Stomach smooth muscle (tissue), 2 donors: ENCODE measurements around the gene TH.

Experiments
- H3K27ac ChIP-seq: one replicate; pipeline ENCODE4 v1.7.0; 2013; ENCODE audit warnings: mild to moderate bottlenecking, low read length, inconsistent platforms
- H3K27me3 ChIP-seq, 2 donors: one replicate each; pipeline ENCODE4 v1.7.0; 2013; ENCODE audit warnings: low read length in 2 of 2; ENCODE audit not compliant: insufficient read depth in 2 of 2, control insufficient read depth in 1 of 2
- H3K36me3 ChIP-seq, 2 donors: one replicate each; pipeline ENCODE4 v1.7.0; 2013; ENCODE audit warnings: low read length in 2 of 2; ENCODE audit not compliant: control insufficient read depth in 2 of 2, insufficient read depth in 2 of 2
- H3K4me1 ChIP-seq: one replicate; pipeline ENCODE4 v1.7.0; 2013; ENCODE audit warnings: low read length; ENCODE audit not compliant: control insufficient read depth, insufficient read depth
- H3K4me3 ChIP-seq, 2 donors: one replicate each; pipeline ENCODE4 v1.7.0; 2013; ENCODE audit warnings: low read length in 2 of 2
- H3K9ac ChIP-seq, 2 donors: one replicate each; pipeline ENCODE4 v1.7.0; 2013; ENCODE audit warnings: low read length in 2 of 2, mild to moderate bottlenecking in 1 of 2
- H3K9me3 ChIP-seq, 2 donors: one replicate each; pipeline ENCODE4 v1.7.0; 2013; ENCODE audit warnings: low read length in 2 of 2; ENCODE audit not compliant: control insufficient read depth in 2 of 2
- donor health status: healthy.
- donor health status: Pancreatic carcinoma.

Gene TH

GRCh38 chr11:2193099-2193887, 21.7 kb upstream of the TH start:
- H3K4me3 ChIP-seq = no peak overlapping the region
- H3K4me1 ChIP-seq = no peaks in the 10 kb centered on the region
- H3K9me3 ChIP-seq = no peaks in the 10 kb centered on the region
- H3K36me3 ChIP-seq = no peaks in the 10 kb centered on the region
- peaks cover 10% of the 10 kb centered on the region in 2 donors for H3K27me3 ChIP-seq
- no peak overlapping the region for H3K9ac ChIP-seq
- H3K27ac ChIP-seq = no peak overlapping the region

DNA sequence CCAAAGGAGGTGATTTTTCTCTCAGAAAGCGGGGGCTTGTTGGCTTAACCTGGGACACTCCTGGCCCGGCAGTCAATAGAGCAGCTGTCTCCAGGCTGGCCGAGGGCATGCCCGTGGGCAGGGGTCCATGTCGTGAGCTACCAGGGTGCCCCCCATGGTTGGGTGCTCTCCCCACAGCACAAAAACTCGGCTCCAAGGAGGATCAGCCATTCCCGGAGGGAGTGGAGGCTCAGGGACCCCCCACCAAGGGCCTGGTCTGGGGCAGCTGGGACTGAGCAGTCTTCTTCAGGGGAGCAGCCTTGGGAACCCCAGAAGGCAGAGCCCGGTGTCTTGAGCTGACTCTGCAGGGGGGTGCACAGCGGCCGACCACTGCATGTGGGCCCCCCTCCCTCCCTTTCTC, 20.8 kb upstream of the TH start:
- Histone ChIP-seq H3K9me3 (no peaks in the 10 kb centered on the region), H3K9ac (no peak overlapping the region), H3K27ac (no peak overlapping the region), H3K4me1 (no peaks in the 10 kb centered on the region), H3K4me3 (no peak overlapping the region), H3K36me3 (no peaks in the 10 kb centered on the region), H3K27me3 (peaks cover 10 to 16% of the 10 kb centered on the region in 2 donors)

DNA sequence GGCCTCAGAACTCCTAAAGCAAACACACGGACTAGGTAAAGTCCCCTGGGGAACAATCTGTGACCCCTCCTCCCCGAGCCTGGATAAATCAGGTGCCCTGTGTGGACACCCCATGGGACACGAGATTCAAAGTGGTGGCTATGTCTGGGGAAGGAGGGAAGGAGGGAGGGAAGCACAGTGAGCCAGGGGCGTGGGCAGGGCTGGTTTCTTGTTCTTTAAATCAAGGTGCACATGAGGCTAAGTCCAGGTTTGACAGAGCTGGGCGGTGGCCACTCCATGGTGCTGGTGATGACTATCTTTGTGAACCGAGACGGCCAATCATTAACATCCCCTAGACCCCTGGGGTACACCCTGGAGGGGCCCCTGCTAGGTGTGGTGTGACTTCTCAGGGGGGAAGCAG, 20.3 kb upstream of the TH start:
- H3K4me3 ChIP-seq = no peak overlapping the region
- H3K27ac ChIP-seq = no peak overlapping the region
- H3K36me3 ChIP-seq = no peaks in the 10 kb centered on the region
- no peaks in the 10 kb centered on the region for H3K4me1 ChIP-seq
- peaks cover 11 to 15% of the 10 kb centered on the region in 2 donors for H3K27me3 ChIP-seq
- H3K9me3 ChIP-seq = no peaks in the 10 kb centered on the region
- no peak overlapping the region for H3K9ac ChIP-seq

DNA sequence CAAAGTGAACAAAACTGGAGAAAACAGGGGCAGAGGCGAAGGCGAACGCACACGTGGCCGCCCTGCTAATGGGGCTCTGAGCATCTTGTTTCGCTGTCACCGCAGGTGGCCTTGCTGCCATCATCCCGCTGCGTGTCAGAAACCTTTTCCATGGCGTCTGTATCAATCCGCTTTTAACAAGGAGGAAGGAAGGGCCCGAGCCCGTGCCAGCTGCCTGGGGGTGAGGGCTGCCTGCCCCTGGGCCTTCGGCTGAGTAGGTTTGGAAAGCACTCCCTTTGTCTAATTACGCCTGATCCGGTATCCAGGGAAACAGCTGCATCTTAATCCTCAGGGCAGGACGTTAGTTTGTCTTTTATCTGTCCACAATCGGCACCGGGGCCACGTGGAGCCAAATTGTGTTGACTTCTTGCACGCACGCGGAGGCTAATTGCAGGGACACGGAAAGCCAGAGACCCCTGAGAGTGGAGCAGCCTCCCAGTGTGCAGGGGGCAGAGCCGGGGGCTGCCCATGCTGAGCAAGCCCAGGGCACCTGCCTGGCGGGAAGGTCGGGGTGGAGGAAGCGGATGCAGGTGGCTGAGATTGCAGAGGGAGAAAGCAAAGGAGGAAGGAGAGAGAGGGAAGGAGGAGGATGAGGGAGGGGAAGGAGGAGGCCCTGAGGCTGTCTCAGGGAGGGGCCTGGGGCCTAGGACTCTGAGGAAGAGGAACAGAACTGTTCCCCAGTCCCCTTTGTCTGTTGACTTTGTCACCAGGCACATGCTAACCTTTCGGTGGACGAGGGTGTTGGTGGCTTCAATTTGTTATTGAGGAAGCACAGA, 19.2 kb upstream of the TH start:
- Histone ChIP-seq H3K4me3 (no peak overlapping the region), H3K27me3 (peaks cover 15 to 20% of the 10 kb centered on the region in 2 donors), H3K9me3 (no peaks in the 10 kb centered on the region), H3K27ac (no peak overlapping the region), H3K36me3 (no peaks in the 10 kb centered on the region), H3K4me1 (no peaks in the 10 kb centered on the region), H3K9ac (no peak overlapping the region)

DNA sequence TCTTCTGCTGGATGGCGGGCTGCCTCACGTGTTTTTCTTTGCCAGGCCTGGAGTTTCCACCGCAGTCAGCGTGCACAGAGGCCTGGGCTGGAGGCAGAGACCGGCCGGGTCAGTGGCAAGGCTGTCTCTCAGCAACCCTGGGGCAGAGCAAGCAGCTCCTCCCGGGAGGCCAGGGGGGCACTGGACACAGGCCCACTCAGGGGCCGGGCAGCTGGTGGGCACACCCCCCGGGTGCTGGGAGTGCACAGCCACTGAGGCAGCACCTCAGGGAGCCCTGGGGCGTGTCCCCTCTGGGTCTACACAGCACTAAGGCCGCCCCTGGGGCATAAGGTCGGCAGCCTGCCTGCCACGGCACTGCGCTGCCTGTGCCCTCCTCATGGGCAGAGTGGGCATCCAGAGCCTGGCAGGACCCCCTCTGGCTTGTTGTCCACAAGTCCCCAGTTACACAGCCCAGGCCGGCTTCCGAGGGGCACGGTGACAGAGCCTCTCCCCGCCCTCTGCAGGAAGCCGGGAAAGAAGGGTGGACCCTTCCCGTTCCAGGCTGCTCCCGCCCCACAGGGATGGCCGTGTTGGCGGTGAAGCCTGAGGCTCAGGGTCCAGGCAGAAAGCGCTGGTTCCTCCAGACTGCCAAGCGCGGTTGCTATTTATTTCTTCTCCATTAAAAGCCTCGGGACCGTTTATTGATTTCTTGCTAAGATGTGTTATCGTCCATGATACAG, 18.5 kb upstream of the TH start:
- no peaks in the 10 kb centered on the region for H3K36me3 ChIP-seq
- peaks cover 18 to 26% of the 10 kb centered on the region in 2 donors for H3K27me3 ChIP-seq
- H3K9me3 ChIP-seq = no peaks in the 10 kb centered on the region
- no peak overlapping the region for H3K4me3 ChIP-seq
- H3K9ac ChIP-seq = no peak overlapping the region
- H3K27ac ChIP-seq = no peak overlapping the region
- H3K4me1 ChIP-seq = peaks cover under 1% of the 10 kb centered on the region

DNA sequence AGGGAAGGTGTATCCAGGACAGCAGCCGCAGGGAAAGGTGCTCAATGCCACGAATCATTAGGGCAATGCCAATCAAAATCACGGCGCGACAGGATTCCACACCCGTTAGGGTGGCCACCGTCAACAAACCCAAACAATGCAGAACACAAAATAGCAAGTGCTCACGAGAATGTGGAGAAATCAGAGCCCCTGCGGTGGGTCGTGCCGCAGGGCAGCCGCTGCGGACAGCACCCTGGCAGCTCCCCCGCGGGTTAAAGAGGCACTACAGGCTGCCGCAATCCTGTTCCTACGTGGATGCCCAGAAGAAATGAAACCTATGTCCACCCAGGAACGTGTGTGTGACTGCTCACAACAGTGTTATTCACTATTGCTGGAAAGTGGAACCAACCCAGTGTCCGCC, 17.1 kb upstream of the TH start:
- Histone ChIP-seq H3K9ac (no peak overlapping the region), H3K36me3 (no peaks in the 10 kb centered on the region), H3K9me3 (no peaks in the 10 kb centered on the region), H3K4me1 (peaks cover 2% of the 10 kb centered on the region), H3K27ac (no peak overlapping the region), H3K27me3 (peaks cover 16 to 26% of the 10 kb centered on the region in 2 donors), H3K4me3 (no peak overlapping the region)

DNA sequence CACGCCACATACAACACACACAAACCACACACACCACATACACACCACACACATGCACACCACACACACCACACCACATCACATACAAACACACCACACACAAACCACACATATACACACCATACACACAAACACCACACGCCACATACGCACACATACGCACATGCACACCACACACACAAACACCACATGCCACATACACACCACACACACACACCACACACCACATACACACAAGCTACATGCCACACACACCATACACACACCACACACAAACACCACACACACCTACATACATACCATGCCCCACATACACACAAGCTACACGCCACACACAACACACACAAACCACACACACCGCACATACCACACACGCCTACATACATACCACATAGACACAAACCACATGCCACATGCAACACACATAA, 15.7 kb upstream of the TH start:
- Histone ChIP-seq H3K27me3 (peaks cover 16 to 26% of the 10 kb centered on the region in 2 donors), H3K4me3 (no peak overlapping the region), H3K27ac (no peak overlapping the region), H3K4me1 (peaks cover 2% of the 10 kb centered on the region), H3K9me3 (no peaks in the 10 kb centered on the region), H3K36me3 (no peaks in the 10 kb centered on the region), H3K9ac (no peak overlapping the region)

DNA sequence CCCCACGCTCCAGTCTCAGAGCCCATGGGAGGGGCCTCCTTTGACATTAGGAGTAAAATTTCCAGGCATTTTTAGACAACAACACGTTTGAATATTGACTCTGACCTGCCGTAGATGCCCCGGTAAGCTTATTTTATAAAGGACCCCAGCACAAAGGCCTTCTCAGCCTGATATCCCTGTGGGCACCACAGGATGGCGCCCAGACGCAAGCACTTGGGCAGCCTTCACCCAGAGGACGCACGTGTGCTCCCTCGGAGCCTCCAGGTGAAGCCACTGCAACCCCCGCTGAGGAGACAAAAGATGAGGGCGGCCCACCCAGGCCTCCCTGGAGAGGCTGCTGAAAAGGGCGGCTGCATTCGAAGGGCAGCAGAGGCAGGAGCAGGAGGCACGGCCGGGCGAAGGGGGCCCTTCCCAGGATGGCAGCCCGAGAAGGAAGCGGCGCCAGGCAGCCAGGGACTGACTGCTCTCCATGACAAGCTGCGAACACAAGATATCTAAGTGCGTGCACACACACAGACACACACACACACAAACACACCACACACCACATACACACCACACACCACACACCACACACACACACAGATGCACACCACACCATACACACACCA, 15.2 kb upstream of the TH start:
- H3K4me1 ChIP-seq = peaks cover 2% of the 10 kb centered on the region
- no peak overlapping the region for H3K4me3 ChIP-seq
- peaks cover 18 to 26% of the 10 kb centered on the region in 2 donors for H3K27me3 ChIP-seq
- no peaks in the 10 kb centered on the region for H3K9me3 ChIP-seq
- H3K27ac ChIP-seq = no peak overlapping the region
- H3K36me3 ChIP-seq = no peaks in the 10 kb centered on the region
- H3K9ac ChIP-seq = no peak overlapping the region

- H3K4me1 ChIP-seq = peaks cover 2% of the 10 kb centered on the region
- no peaks in the 10 kb centered on the region for H3K9me3 ChIP-seq
- H3K27ac ChIP-seq = no peak overlapping the region
- H3K36me3 ChIP-seq = no peaks in the 10 kb centered on the region
- no peak overlapping the region for H3K4me3 ChIP-seq
- no peak overlapping the region for H3K9ac ChIP-seq
- H3K27me3 ChIP-seq = peaks cover 17 to 23% of the 10 kb centered on the region in 2 donors
These were observed 13.9 kb upstream of the TH start for GRCh38 chr11:2185324-2186085.
